HEK293 (cell line): ENCODE measurements around the gene CST6.

Experiments
- CTCF ChIA-PET: fragments of 350-600 bp; formaldehyde crosslinking; extraction: SDS; loops from one replicate; lab custom pipeline; 2021; ENCODE audit warnings: antibody characterized with exemption; lab: Yijun Ruan, JAX
- POLR2A ChIA-PET: fragments of 300-600 bp; formaldehyde crosslinking; extraction: SDS; loops from one replicate; lab custom pipeline; 2020; ENCODE audit warnings: antibody characterized with exemption, inconsistent platforms; lab: Yijun Ruan, JAX
- H3K27ac ChIP-seq: fragments of 200-500 bp; sonication (Bioruptor generic); 2 replicates; pipeline ENCODE4 v1.5.1; 2014; ENCODE audit warnings: low read depth, low read length, control low read depth, inconsistent platforms; ENCODE audit errors: extremely low read depth
- H3K36me3 ChIP-seq, 2 experiments: fragments of 200-500 bp in 1 of 2; sonication (Bioruptor generic) in 1 of 2; 1 replicate in 1 of 2; 2 replicates in 1 of 2; pipeline ENCODE4 v1.5.1; 2014 to 2017; ENCODE audit warnings: inconsistent platforms in 2 of 2, low read length in 2 of 2; ENCODE audit not compliant: control insufficient read depth in 2 of 2, insufficient read depth in 1 of 2
- H3K4me1 ChIP-seq: fragments of 200-500 bp; sonication (Bioruptor generic); 2 replicates; pipeline ENCODE4 v1.5.1; 2014; ENCODE audit warnings: mild to moderate bottlenecking, low read length, inconsistent platforms; ENCODE audit not compliant: control insufficient read depth, insufficient read depth
- H3K4me3 ChIP-seq: 2 replicates; pipeline ENCODE4 v1.5.1; 2011; ENCODE audit warnings: low read depth, mild to moderate bottlenecking, control low read depth, low read length, moderate library complexity
- H3K9me3 ChIP-seq: fragments of 200-500 bp; sonication (Bioruptor generic); 2 replicates; pipeline ENCODE4 v1.5.1; 2014; ENCODE audit warnings: low read depth, low read length, inconsistent platforms; ENCODE audit not compliant: control insufficient read depth, insufficient read depth
- SALL2 ChIP-seq: fragments of 450-650 bp; formaldehyde crosslinking; IDR thresholded peaks from 2 replicates; pipeline ENCODE4 v1.5.0; 2017; ENCODE audit warnings: missing biosample characterization, mild to moderate bottlenecking, missing genetic modification characterization, borderline replicate concordance
- SP2 ChIP-seq: fragments of 450-650 bp; formaldehyde crosslinking; IDR thresholded peaks from 2 replicates; pipeline ENCODE4 v1.5.1; 2016; ENCODE audit warnings: missing biosample characterization, missing genetic modification characterization
- TSHZ1 ChIP-seq: fragments of 450-650 bp; formaldehyde crosslinking; IDR thresholded peaks from 2 replicates; pipeline ENCODE4 v1.5.1; 2016; ENCODE audit warnings: missing biosample characterization, missing genetic modification characterization, borderline replicate concordance
- YY1 ChIP-seq: fragments of 450-650 bp; formaldehyde crosslinking; IDR thresholded peaks from 2 replicates; pipeline ENCODE4 v1.5.1; 2018; ENCODE audit warnings: missing biosample characterization, missing genetic modification characterization
- ZEB2 ChIP-seq: fragments of 450-650 bp; formaldehyde crosslinking; IDR thresholded peaks from 2 replicates; pipeline ENCODE4 v1.5.1; 2016; ENCODE audit warnings: missing biosample characterization, missing genetic modification characterization
- ZNF132 ChIP-seq: fragments of 450-650 bp; formaldehyde crosslinking; IDR thresholded peaks from 2 replicates; pipeline ENCODE4 v1.5.1; 2017; ENCODE audit warnings: missing biosample characterization, missing genetic modification characterization, borderline replicate concordance
- ZNF140 ChIP-seq: fragments of 450-650 bp; formaldehyde crosslinking; IDR thresholded peaks from 2 replicates; pipeline ENCODE4 v1.5.1; 2016; ENCODE audit warnings: missing biosample characterization, missing genetic modification characterization
- ZNF175 ChIP-seq: fragments of 450-650 bp; formaldehyde crosslinking; IDR thresholded peaks from 2 replicates; pipeline ENCODE4 v1.5.1; 2016; ENCODE audit warnings: missing biosample characterization, missing genetic modification characterization
- ZNF221 ChIP-seq: fragments of 450-650 bp; formaldehyde crosslinking; IDR thresholded peaks from 2 replicates; pipeline ENCODE4 v1.5.1; 2017; ENCODE audit warnings: missing biosample characterization, missing genetic modification characterization, borderline replicate concordance
- ZNF24 ChIP-seq: fragments of 450-650 bp; formaldehyde crosslinking; IDR thresholded peaks from 2 replicates; pipeline ENCODE4 v1.5.1; 2016; ENCODE audit warnings: missing biosample characterization, missing genetic modification characterization
- ZNF560 ChIP-seq: fragments of 450-650 bp; formaldehyde crosslinking; IDR thresholded peaks from 2 replicates; pipeline ENCODE4 v1.5.1; 2017; ENCODE audit warnings: missing biosample characterization, missing genetic modification characterization, borderline replicate concordance
- ZNF571 ChIP-seq: fragments of 450-650 bp; formaldehyde crosslinking; IDR thresholded peaks from 2 replicates; pipeline ENCODE4 v1.5.0; 2017; ENCODE audit warnings: missing biosample characterization, missing genetic modification characterization
- ZNF792 ChIP-seq: fragments of 450-650 bp; formaldehyde crosslinking; IDR thresholded peaks from 2 replicates; pipeline ENCODE4 v1.5.1; 2016; ENCODE audit warnings: missing biosample characterization, missing genetic modification characterization
- ZNF837 ChIP-seq: fragments of 450-650 bp; formaldehyde crosslinking; IDR thresholded peaks from 2 replicates; pipeline ENCODE4 v1.5.1; 2016; ENCODE audit warnings: missing biosample characterization, missing genetic modification characterization
- ZSCAN30 ChIP-seq: fragments of 450-650 bp; IDR thresholded peaks from 2 replicates; pipeline ENCODE4 v1.5.1; 2018; ENCODE audit warnings: missing biosample characterization, mild to moderate bottlenecking, missing genetic modification characterization, moderate library complexity
- ZXDB ChIP-seq: fragments of 450-650 bp; formaldehyde crosslinking; IDR thresholded peaks from 2 replicates; pipeline ENCODE4 v1.5.1; 2016; ENCODE audit warnings: missing biosample characterization, missing genetic modification characterization
- TF ChIP-seq, protein P1 (sequence below): fragments of 450-650 bp; formaldehyde crosslinking; IDR thresholded peaks from 2 replicates; pipeline ENCODE4 v1.5.1; 2016; ENCODE audit warnings: missing biosample characterization, missing genetic modification characterization, low read depth
- TF ChIP-seq, protein P2 (sequence below): fragments of 450-650 bp; formaldehyde crosslinking; IDR thresholded peaks from 2 replicates; pipeline ENCODE4 v1.5.1; 2016; ENCODE audit warnings: missing biosample characterization, missing genetic modification characterization
- TF ChIP-seq, protein P3 (sequence below): fragments of 450-650 bp; IDR thresholded peaks from 2 replicates; pipeline ENCODE4 v1.5.1; 2018; ENCODE audit warnings: missing biosample characterization, mild to moderate bottlenecking, missing genetic modification characterization
- TF ChIP-seq, protein P4 (sequence below): fragments of 450-650 bp; formaldehyde crosslinking; IDR thresholded peaks from 2 replicates; pipeline ENCODE4 v1.5.1; 2016; ENCODE audit warnings: missing biosample characterization, missing genetic modification characterization

The CST6 gene

GRCh38 chr11:65964906-65965305, 46.9 kb upstream of the CST6 start:
- ChIA-PET POLR2A (no interaction called here), CTCF (no interaction called here)
- no peak for TF ChIP-seq YY1 (tag by site-specific recombination)
- TF ChIP-seq, protein P1, sequence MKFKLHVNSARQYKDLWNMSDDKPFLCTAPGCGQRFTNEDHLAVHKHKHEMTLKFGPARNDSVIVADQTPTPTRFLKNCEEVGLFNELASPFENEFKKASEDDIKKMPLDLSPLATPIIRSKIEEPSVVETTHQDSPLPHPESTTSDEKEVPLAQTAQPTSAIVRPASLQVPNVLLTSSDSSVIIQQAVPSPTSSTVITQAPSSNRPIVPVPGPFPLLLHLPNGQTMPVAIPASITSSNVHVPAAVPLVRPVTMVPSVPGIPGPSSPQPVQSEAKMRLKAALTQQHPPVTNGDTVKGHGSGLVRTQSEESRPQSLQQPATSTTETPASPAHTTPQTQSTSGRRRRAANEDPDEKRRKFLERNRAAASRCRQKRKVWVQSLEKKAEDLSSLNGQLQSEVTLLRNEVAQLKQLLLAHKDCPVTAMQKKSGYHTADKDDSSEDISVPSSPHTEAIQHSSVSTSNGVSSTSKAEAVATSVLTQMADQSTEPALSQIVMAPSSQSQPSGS (tag by site-specific recombination) = no peak
- no peak for TF ChIP-seq ZSCAN30 (tag by site-specific recombination)
- TF ChIP-seq TSHZ1 (tag by site-specific recombination) = no peak
- TF ChIP-seq, protein P2, sequence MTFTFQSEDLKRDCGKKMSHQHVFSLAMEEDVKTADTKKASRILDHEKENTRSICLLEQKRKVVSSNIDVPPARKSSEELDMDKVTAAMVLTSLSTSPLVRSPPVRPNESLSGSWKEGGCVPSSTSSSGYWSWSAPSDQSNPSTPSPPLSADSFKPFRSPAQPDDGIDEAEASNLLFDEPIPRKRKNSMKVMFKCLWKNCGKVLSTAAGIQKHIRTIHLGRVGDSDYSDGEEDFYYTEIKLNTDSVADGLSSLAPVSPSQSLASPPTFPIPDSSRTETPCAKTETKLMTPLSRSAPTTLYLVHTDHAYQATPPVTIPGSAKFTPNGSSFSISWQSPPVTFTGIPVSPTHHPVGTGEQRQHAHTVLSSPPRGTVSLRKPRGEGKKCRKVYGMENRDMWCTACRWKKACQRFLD (tag by site-specific recombination) = no peak
- no peak for TF ChIP-seq ZNF175 (tag by site-specific recombination)
- TF ChIP-seq, protein P3, sequence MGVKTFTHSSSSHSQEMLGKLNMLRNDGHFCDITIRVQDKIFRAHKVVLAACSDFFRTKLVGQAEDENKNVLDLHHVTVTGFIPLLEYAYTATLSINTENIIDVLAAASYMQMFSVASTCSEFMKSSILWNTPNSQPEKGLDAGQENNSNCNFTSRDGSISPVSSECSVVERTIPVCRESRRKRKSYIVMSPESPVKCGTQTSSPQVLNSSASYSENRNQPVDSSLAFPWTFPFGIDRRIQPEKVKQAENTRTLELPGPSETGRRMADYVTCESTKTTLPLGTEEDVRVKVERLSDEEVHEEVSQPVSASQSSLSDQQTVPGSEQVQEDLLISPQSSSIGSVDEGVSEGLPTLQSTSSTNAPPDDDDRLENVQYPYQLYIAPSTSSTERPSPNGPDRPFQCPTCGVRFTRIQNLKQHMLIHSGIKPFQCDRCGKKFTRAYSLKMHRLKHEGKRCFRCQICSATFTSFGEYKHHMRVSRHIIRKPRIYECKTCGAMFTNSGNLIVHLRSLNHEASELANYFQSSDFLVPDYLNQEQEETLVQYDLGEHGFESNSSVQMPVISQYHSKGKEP (tag by site-specific recombination) = no peak
- TF ChIP-seq ZNF792 (tag by site-specific recombination) = no peak
- TF ChIP-seq ZNF132 (tag by site-specific recombination) = no peak
- TF ChIP-seq ZNF221 = no peak
- no peak for TF ChIP-seq ZNF571
- TF ChIP-seq ZNF24 (tag by site-specific recombination) = no peak
- no peak for TF ChIP-seq ZEB2
- no peak for TF ChIP-seq SP2 (tag by site-specific recombination)
- TF ChIP-seq ZXDB (tag by site-specific recombination) = no peak
- TF ChIP-seq, protein P4, sequence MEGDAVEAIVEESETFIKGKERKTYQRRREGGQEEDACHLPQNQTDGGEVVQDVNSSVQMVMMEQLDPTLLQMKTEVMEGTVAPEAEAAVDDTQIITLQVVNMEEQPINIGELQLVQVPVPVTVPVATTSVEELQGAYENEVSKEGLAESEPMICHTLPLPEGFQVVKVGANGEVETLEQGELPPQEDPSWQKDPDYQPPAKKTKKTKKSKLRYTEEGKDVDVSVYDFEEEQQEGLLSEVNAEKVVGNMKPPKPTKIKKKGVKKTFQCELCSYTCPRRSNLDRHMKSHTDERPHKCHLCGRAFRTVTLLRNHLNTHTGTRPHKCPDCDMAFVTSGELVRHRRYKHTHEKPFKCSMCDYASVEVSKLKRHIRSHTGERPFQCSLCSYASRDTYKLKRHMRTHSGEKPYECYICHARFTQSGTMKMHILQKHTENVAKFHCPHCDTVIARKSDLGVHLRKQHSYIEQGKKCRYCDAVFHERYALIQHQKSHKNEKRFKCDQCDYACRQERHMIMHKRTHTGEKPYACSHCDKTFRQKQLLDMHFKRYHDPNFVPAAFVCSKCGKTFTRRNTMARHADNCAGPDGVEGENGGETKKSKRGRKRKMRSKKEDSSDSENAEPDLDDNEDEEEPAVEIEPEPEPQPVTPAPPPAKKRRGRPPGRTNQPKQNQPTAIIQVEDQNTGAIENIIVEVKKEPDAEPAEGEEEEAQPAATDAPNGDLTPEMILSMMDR = no peak
- TF ChIP-seq ZNF837 = no peak
- no peak for TF ChIP-seq ZNF560 (tag by site-specific recombination)
- TF ChIP-seq SALL2 (tag by site-specific recombination) = no peak
- TF ChIP-seq ZNF140 (tag by site-specific recombination) = no peak
- Histone ChIP-seq H3K4me3 (no peak overlapping the region), H3K36me3 (peaks cover 0 to 63% of the 10 kb centered on the region in 2 experiments; a peak in 2 of 3 replicates), H3K4me1 (no peaks in the 10 kb centered on the region), H3K27ac (no peak overlapping the region), H3K9me3 (no peaks in the 10 kb centered on the region)
